Measurements from ENCODE around the gene PCDH12.

Gene PCDH12

GRCh38 chr5:141958113-141958512 is at the start of gene PCDH12:
Gene PCDH12 (minus strand): TSS chr5:141958202. CDS start chr5:141957851, 351 bp downstream.
- H2AFZ ChIP-seq (ENCODE audit: low read depth, low read length): no peak within 1 kb of the TSS
- peaks cover 11% of the 10 kb centered on the region for H3K4me1 ChIP-seq (ENCODE audit: insufficient read depth, low read length)
- H3K9me3 ChIP-seq (ENCODE audit: low read length): no peaks in the 10 kb centered on the region
- H3K27me3 ChIP-seq (ENCODE audit: insufficient read depth, low read length): no peaks in the 10 kb centered on the region
- H3K4me3 ChIP-seq (ENCODE audit: low read length): no peak within 1 kb of the TSS
- no peaks in the 10 kb centered on the region for H3K36me3 ChIP-seq (ENCODE audit: insufficient read depth, low read length)

- no peak overlapping the region for H3K4me3 ChIP-seq (ENCODE audit: low read length)
- H3K27me3 ChIP-seq (ENCODE audit: insufficient read depth, low read length): no peaks in the 10 kb centered on the region
- H3K36me3 ChIP-seq (ENCODE audit: insufficient read depth, low read length): peaks cover 6% of the 10 kb centered on the region
- no peaks in the 10 kb centered on the region for H3K9me3 ChIP-seq (ENCODE audit: low read length)
- no peaks in the 10 kb centered on the region for H3K4me1 ChIP-seq (ENCODE audit: insufficient read depth, low read length)
- H2AFZ ChIP-seq (ENCODE audit: low read depth, low read length): no peak overlapping the region
Measured at GRCh38 chr5:142007237-142007544, 49.2 kb upstream of the PCDH12 start.

DNA sequence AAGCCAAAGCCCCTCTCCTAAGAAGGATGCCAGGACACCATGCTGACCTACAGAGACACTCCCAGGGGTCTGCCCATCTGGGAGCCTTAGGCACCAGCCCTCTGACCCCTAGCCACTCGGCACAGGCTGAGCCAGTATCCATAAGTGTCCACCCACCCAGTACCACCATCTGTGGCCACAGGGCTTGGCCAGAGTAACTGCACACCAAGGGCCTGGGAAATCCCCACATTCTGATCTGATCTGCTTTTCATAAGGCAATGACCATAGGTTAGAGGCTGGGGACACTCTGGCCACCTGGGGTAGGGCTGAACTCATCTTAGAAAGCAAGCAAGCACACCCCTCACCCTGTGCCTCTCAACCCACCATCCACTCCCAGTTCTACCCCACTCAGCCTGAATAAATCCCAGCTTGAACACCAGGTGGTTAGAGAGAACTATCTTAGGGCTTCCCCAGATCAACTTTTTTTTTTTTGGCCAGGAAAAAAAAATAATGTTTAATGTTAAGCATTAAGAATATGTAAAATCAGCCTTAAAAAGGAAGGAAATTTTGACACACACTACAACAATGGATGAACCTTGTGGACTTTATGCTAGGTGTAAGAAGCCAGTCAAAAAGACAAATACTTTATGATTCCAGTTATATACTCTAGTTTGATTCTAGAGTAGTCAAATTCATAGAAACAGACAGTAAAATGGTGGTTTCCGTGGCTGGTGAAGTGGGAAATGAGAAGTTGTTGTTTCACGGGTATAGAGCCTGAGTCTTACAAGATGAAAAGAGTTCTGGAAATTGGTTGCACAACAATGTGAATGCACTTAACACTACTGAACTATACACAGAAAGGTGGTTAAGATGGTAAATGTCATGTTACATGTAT is 48.6 kb upstream of the PCDH12 start:
- Histone ChIP-seq H3K4me3 (ENCODE audit: low read length) (no peak overlapping the region), H3K9me3 (ENCODE audit: low read length) (no peaks in the 10 kb centered on the region), H3K36me3 (ENCODE audit: insufficient read depth, low read length) (peaks cover 6% of the 10 kb centered on the region), H3K27me3 (ENCODE audit: insufficient read depth, low read length) (no peaks in the 10 kb centered on the region), H2AFZ (ENCODE audit: low read depth, low read length) (no peak overlapping the region), H3K4me1 (ENCODE audit: insufficient read depth, low read length) (no peaks in the 10 kb centered on the region)

DNA sequence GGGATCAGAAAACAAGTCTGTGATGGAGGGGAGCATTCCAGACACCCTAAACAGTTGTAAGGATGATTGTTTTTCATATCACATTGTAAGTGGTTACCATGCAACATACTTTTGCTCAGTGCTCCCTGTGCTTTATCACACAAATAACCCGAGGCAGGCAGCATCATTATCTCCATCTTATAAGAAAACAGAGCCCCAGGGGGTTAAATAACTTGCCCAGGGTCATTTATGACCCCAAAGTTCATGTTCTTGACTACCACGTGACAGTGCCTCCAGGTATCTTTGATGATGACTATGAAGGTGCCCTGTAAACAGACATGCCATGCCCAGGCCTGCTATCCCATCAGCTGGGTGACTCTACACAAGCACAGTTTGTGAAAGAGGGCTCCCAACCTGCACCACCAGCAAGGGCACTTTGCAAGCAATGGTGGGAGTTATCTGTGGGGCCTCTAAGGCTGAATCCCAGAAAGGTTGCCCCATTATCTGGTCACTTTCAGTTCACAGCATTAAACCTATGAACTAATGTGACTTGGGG is 45.3 kb upstream of the PCDH12 start:
- Histone ChIP-seq H2AFZ (ENCODE audit: low read depth, low read length) (no peak overlapping the region), H3K9me3 (ENCODE audit: low read length) (no peaks in the 10 kb centered on the region), H3K4me3 (ENCODE audit: low read length) (no peak overlapping the region), H3K36me3 (ENCODE audit: insufficient read depth, low read length) (peaks cover 9% of the 10 kb centered on the region), H3K27me3 (ENCODE audit: insufficient read depth, low read length) (no peaks in the 10 kb centered on the region), H3K4me1 (ENCODE audit: insufficient read depth, low read length) (no peaks in the 10 kb centered on the region)

DNA sequence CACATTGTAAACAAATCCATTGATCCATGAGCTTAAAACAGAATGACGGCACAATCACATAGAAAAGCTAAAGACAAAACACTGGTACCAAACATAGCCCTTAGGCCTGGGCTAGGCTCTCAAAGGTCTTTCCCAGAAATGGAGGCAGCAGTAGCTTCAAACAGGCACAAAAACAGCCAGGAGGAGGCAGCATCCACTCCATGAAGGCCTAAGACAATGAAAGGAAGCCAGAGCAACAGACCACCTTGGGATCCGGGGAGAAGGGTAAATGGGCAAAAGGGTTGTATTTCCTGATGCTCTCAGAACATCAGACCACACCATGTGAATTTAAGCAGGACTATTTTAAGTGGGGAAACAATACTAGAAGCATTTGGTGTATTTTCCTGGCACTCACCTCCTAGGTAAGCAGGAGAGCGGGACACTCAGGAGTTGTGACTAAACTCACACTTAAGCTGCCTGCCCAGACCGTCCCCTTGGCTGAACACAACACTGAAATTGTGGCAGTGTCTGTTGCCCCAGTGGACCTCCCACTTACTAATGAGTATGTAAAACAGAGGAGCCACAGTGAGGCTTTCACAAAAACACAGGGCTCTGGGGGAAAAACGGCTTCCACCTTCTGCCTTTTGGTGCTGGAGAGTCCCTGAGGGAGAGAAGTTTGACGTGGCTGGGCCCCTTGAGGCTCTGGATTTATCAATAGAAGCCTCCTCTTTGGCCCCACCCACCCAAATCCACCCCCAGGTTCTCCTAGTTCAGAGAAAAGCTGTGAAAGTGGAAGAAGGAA is 42.9 kb upstream of the PCDH12 start:
- Histone ChIP-seq H3K4me3 (ENCODE audit: low read length) (no peak overlapping the region), H3K27me3 (ENCODE audit: insufficient read depth, low read length) (no peaks in the 10 kb centered on the region), H3K9me3 (ENCODE audit: low read length) (no peaks in the 10 kb centered on the region), H2AFZ (ENCODE audit: low read depth, low read length) (no peak overlapping the region), H3K4me1 (ENCODE audit: insufficient read depth, low read length) (no peaks in the 10 kb centered on the region), H3K36me3 (ENCODE audit: insufficient read depth, low read length) (peaks cover 9% of the 10 kb centered on the region)

GRCh38 chr5:142000173-142000572 is 42.2 kb upstream of the PCDH12 start:
- Histone ChIP-seq H3K9me3 (ENCODE audit: low read length) (no peaks in the 10 kb centered on the region), H2AFZ (ENCODE audit: low read depth, low read length) (no peak overlapping the region), H3K4me3 (ENCODE audit: low read length) (no peak overlapping the region), H3K27me3 (ENCODE audit: insufficient read depth, low read length) (no peaks in the 10 kb centered on the region), H3K4me1 (ENCODE audit: insufficient read depth, low read length) (no peaks in the 10 kb centered on the region), H3K36me3 (ENCODE audit: insufficient read depth, low read length) (peaks cover 9% of the 10 kb centered on the region)

DNA sequence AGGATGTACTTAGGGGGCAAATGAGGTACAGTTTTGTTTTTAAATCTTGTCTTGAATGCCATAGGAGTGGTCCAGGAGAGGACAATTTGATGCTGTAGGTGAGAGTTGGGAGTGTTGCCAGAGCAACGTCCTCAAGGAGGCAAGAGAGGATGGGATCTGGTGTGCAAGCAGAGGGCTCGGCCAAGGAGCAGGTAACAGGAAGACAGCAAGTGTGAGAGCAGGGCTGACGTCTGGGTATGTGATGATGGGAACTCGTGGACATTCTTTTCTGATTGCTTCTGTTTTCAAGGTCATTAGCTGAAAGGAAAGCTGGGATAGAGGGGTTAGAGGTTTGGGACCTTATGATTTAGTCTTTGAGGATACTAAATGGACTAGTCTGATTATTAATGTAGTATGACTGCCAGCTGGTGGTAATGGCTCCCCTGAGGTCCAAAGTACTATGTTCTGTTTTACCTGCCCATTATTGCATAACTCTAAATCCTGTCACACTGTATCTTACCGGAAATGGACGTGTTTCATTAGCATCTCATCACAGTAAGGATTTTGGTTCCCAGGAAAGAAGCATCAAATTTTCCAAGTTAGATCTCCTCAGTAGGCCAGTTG is 39.5 kb upstream of the PCDH12 start:
- H3K36me3 ChIP-seq (ENCODE audit: insufficient read depth, low read length): peaks cover 19% of the 10 kb centered on the region
- H3K4me1 ChIP-seq (ENCODE audit: insufficient read depth, low read length): no peaks in the 10 kb centered on the region
- no peaks in the 10 kb centered on the region for H3K27me3 ChIP-seq (ENCODE audit: insufficient read depth, low read length)
- H3K4me3 ChIP-seq (ENCODE audit: low read length): no peak overlapping the region
- H2AFZ ChIP-seq (ENCODE audit: low read depth, low read length): no peak overlapping the region
- H3K9me3 ChIP-seq (ENCODE audit: low read length): no peaks in the 10 kb centered on the region

- peaks cover 22% of the 10 kb centered on the region for H3K36me3 ChIP-seq (ENCODE audit: insufficient read depth, low read length)
- H3K27me3 ChIP-seq (ENCODE audit: insufficient read depth, low read length): no peaks in the 10 kb centered on the region
- H3K9me3 ChIP-seq (ENCODE audit: low read length): no peaks in the 10 kb centered on the region
- no peaks in the 10 kb centered on the region for H3K4me1 ChIP-seq (ENCODE audit: insufficient read depth, low read length)
- no peak overlapping the region for H3K4me3 ChIP-seq (ENCODE audit: low read length)
- no peak overlapping the region for H2AFZ ChIP-seq (ENCODE audit: low read depth, low read length)
Measured at GRCh38 chr5:141995656-141996055, 37.7 kb upstream of the PCDH12 start.

DNA sequence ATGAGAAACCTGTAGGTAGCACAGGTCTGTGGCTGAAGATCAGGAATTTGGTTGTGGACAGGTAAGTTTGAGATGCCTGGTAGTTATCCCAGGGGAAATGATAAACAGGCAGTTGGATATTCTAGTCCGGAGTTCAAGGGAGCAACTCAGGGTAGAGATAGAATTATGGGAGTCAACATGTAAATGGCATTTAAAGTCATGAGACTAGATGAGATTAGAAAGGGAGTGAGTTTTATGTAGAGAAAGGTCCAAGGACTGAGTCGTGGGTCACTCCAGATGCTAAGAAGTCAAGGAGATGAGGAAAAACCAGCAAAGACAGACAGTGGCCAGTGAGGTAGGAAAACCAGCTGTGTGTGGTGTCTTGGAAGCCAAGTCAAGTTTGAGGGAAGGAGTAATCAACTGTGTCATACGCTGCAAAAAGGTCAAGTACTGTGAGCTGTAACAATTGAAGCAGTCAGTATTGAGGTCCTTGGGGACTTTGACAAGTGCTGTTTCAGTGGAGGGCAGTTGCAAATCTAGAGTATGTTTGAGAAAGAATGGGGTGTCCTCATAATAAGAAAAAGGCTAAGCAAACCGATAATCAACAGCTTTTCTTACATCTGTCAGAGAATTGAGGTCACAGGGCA is 36.6 kb upstream of the PCDH12 start:
- Histone ChIP-seq H3K4me1 (ENCODE audit: insufficient read depth, low read length) (no peaks in the 10 kb centered on the region), H2AFZ (ENCODE audit: low read depth, low read length) (no peak overlapping the region), H3K27me3 (ENCODE audit: insufficient read depth, low read length) (no peaks in the 10 kb centered on the region), H3K4me3 (ENCODE audit: low read length) (no peak overlapping the region), H3K9me3 (ENCODE audit: low read length) (no peaks in the 10 kb centered on the region), H3K36me3 (ENCODE audit: insufficient read depth, low read length) (peaks cover 29% of the 10 kb centered on the region)

- H3K36me3 ChIP-seq (ENCODE audit: insufficient read depth, low read length): peaks cover 36% of the 10 kb centered on the region
- H3K4me3 ChIP-seq (ENCODE audit: low read length): no peak overlapping the region
- H3K9me3 ChIP-seq (ENCODE audit: low read length): no peaks in the 10 kb centered on the region
- no peaks in the 10 kb centered on the region for H3K4me1 ChIP-seq (ENCODE audit: insufficient read depth, low read length)
- no peaks in the 10 kb centered on the region for H3K27me3 ChIP-seq (ENCODE audit: insufficient read depth, low read length)
- H2AFZ ChIP-seq (ENCODE audit: low read depth, low read length): no peak overlapping the region
Measured at GRCh38 chr5:141992349-141992963, 34.5 kb upstream of the PCDH12 start.

- no peaks in the 10 kb centered on the region for H3K4me1 ChIP-seq (ENCODE audit: insufficient read depth, low read length)
- H3K4me3 ChIP-seq (ENCODE audit: low read length): no peak overlapping the region
- H3K36me3 ChIP-seq (ENCODE audit: insufficient read depth, low read length): peaks cover 57% of the 10 kb centered on the region
- H3K9me3 ChIP-seq (ENCODE audit: low read length): no peaks in the 10 kb centered on the region
- H2AFZ ChIP-seq (ENCODE audit: low read depth, low read length): no peak overlapping the region
- no peaks in the 10 kb centered on the region for H3K27me3 ChIP-seq (ENCODE audit: insufficient read depth, low read length)
Measured at GRCh38 chr5:141989720-141990119, 31.7 kb upstream of the PCDH12 start.

DNA sequence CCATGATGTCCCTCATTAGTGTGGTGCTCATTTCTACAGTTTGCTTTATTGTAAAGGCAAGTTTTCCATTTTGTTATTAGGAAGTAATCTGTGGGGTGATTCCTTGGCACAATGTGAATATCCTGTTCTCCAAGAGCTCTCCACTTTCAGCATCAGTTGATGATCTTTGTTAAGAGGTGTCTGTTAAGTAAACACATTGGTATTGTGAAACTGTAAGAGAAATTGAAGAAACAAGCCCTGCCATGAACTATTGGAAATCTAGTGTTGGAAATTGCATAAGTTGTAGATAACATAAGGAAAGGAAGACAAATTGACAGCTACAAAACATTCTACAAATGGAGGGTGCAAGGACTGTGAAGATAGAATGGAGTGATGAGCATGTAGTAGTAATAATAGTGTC is 28.1 kb upstream of the PCDH12 start:
- Histone ChIP-seq H3K4me1 (ENCODE audit: insufficient read depth, low read length) (no peaks in the 10 kb centered on the region), H2AFZ (ENCODE audit: low read depth, low read length) (no peak overlapping the region), H3K9me3 (ENCODE audit: low read length) (no peaks in the 10 kb centered on the region), H3K27me3 (ENCODE audit: insufficient read depth, low read length) (no peaks in the 10 kb centered on the region), H3K36me3 (ENCODE audit: insufficient read depth, low read length) (peaks cover 67% of the 10 kb centered on the region), H3K4me3 (ENCODE audit: low read length) (no peak overlapping the region)

Data from neuron (in vitro differentiated cells).